Activated CD8-positive, alpha-beta memory T cell treated with anti-CD3 and anti-CD28 coated beads, Interleukin-2, amount 50 U/mL, for 24 hours (primary cell): Measurements from ENCODE around the gene SRP9.
"Not testable (repeated sequence)": the region's sequence is repeated elsewhere in the genome, so short reads cannot be mapped to it uniquely, and the experiment has no call there.

ENCODE experiments used
- DNase-seq: peaks from one replicate; pipeline ENCODE4 v3.0.0-alpha.2; 2020; ENCODE audit errors: extremely low read depth

The SRP9 gene

GRCh38 chr1:225755671-225756319, 21.8 kb upstream of the SRP9 start:
- no peak for DNase-seq

GRCh38 chr1:225757927-225758656, 19.5 kb upstream of the SRP9 start:
- DNase-seq: no peak

- not testable (repeated sequence) for DNase-seq
These were observed 17.7 kb upstream of the SRP9 start for GRCh38 chr1:225759972-225760371.

GRCh38 chr1:225760531-225760930, 17.1 kb upstream of the SRP9 start:
- DNase-seq: no peak

- DNase-seq: not testable (repeated sequence)
These were observed 16.2 kb upstream of the SRP9 start for GRCh38 chr1:225761395-225761794.

- no peak for DNase-seq
These were observed 15.6 kb upstream of the SRP9 start for GRCh38 chr1:225762002-225762441.

- DNase-seq: no peak
These were observed 15.2 kb upstream of the SRP9 start for GRCh38 chr1:225762444-225762843.

GRCh38 chr1:225763716-225764548, 13.7 kb upstream of the SRP9 start:
- DNase-seq: no peak

GRCh38 chr1:225765982-225766674, 11.5 kb upstream of the SRP9 start:
- DNase-seq: no peak

- no peak for DNase-seq
These were observed 10.5 kb upstream of the SRP9 start for GRCh38 chr1:225766967-225767633.

- no peak for DNase-seq
These were observed 9.7 kb upstream of the SRP9 start for GRCh38 chr1:225767634-225768540.

- no peak for DNase-seq
These were observed 8.8 kb upstream of the SRP9 start for GRCh38 chr1:225768662-225769426.

- no peak for DNase-seq
These were observed 7.9 kb upstream of the SRP9 start for GRCh38 chr1:225769687-225770086.

- DNase-seq: no peak
These were observed 6.9 kb upstream of the SRP9 start for GRCh38 chr1:225770561-225771248.

GRCh38 chr1:225771661-225772322, 5.8 kb upstream of the SRP9 start:
- no peak for DNase-seq

GRCh38 chr1:225772323-225772768, 5.3 kb upstream of the SRP9 start:
- no peak for DNase-seq

- no peak for DNase-seq
These were observed 4.8 kb upstream of the SRP9 start for GRCh38 chr1:225772848-225773247.
